PFSK-1 (cell line): ENCODE data around the gene ANO3.

ENCODE experiments used
- FOXP2 ChIP-seq: optimal IDR thresholded peaks from 2 replicates; pipeline ENCODE3; 2011; ENCODE audit warnings: borderline replicate concordance, control low read depth, inconsistent platforms; ENCODE audit not compliant: insufficient read depth; ENCODE audit errors: extremely low read length, extremely low read depth
- POLR2AphosphoS5 ChIP-seq: IDR thresholded peaks from 2 replicates; pipeline ENCODE4 v1.6.1; 2012; ENCODE audit warnings: low read depth, mild to moderate bottlenecking, control low read depth, low read length, moderate library complexity
- SIN3A ChIP-seq: IDR thresholded peaks from 2 replicates; pipeline ENCODE4 v1.6.1; 2012; ENCODE audit warnings: mild to moderate bottlenecking, low read length, moderate library complexity, borderline replicate concordance; ENCODE audit not compliant: insufficient read depth
- TAF1 ChIP-seq: IDR thresholded peaks from 2 replicates; pipeline ENCODE4 v1.6.1; 2012; ENCODE audit warnings: low read length, control low read depth, borderline replicate concordance; ENCODE audit not compliant: insufficient read depth
- TF ChIP-seq, protein P1 (sequence below), 2 experiments: IDR thresholded peaks; 2 replicates each; pipeline versions ENCODE4 v1.6.1 to v1.8.0; 2011 to 2012; ENCODE audit warnings: low read depth in 2 of 2, low read length in 2 of 2, control low read depth in 1 of 2, inconsistent platforms in 1 of 2, mild to moderate bottlenecking in 1 of 2, moderate library complexity in 1 of 2; ENCODE audit not compliant: insufficient read depth in 1 of 2

ANO3 gene

DNA sequence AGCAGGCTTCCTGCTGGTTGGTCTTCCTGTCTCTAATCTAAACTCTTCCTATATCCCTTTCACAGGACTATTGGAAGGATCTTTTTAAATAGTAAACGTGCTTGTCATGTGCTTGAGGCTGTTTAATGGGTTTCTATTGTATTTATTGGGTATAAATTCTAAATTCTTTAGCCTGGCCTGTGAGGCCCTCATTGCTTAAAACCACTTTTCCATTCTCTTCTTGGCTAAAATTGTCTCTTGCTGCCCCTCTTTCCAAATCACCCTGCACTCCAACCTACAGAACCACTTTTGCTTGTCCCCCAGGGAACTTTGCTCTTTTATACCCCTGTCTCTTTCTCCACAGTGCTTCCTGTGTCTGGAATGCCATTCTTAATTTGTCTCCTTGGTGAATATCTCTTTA lies 286.5 kb downstream of the ANO3 start:
- peak; percentile 52; the same call in 1 of the 2 replicates for TF ChIP-seq TAF1
- TF ChIP-seq, protein P1, sequence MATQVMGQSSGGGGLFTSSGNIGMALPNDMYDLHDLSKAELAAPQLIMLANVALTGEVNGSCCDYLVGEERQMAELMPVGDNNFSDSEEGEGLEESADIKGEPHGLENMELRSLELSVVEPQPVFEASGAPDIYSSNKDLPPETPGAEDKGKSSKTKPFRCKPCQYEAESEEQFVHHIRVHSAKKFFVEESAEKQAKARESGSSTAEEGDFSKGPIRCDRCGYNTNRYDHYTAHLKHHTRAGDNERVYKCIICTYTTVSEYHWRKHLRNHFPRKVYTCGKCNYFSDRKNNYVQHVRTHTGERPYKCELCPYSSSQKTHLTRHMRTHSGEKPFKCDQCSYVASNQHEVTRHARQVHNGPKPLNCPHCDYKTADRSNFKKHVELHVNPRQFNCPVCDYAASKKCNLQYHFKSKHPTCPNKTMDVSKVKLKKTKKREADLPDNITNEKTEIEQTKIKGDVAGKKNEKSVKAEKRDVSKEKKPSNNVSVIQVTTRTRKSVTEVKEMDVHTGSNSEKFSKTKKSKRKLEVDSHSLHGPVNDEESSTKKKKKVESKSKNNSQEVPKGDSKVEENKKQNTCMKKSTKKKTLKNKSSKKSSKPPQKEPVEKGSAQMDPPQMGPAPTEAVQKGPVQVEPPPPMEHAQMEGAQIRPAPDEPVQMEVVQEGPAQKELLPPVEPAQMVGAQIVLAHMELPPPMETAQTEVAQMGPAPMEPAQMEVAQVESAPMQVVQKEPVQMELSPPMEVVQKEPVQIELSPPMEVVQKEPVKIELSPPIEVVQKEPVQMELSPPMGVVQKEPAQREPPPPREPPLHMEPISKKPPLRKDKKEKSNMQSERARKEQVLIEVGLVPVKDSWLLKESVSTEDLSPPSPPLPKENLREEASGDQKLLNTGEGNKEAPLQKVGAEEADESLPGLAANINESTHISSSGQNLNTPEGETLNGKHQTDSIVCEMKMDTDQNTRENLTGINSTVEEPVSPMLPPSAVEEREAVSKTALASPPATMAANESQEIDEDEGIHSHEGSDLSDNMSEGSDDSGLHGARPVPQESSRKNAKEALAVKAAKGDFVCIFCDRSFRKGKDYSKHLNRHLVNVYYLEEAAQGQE (IDR thresholded peaks at IDR 0.05; ENCODE audit: insufficient read depth in 1 of 2, low read depth in 2 of 2, low read length in 2 of 2) = no peak

- TF ChIP-seq, protein P1 (IDR thresholded peaks at IDR 0.05; ENCODE audit: insufficient read depth in 1 of 2, low read depth in 2 of 2, low read length in 2 of 2) = no peak
- TF ChIP-seq TAF1 = no peak
- no peak for TF ChIP-seq POLR2AphosphoS5
- no peak for TF ChIP-seq FOXP2
Measured at GRCh38 chr11:26620282-26621045, 288.5 kb downstream of the ANO3 start.

- no peak for TF ChIP-seq FOXP2
- no peak for TF ChIP-seq POLR2AphosphoS5
- TF ChIP-seq, protein P1 (IDR thresholded peaks at IDR 0.05; ENCODE audit: insufficient read depth in 1 of 2, low read depth in 2 of 2, low read length in 2 of 2) = no peak
- no peak for TF ChIP-seq TAF1
- no peak for TF ChIP-seq SIN3A
Measured at GRCh38 chr11:26621132-26621531, 289.2 kb downstream of the ANO3 start.

GRCh38 chr11:26622181-26622580 lies 290.3 kb downstream of the ANO3 start:
- no peak for TF ChIP-seq TAF1
- TF ChIP-seq, protein P1 (IDR thresholded peaks at IDR 0.05; ENCODE audit: insufficient read depth in 1 of 2, low read depth in 2 of 2, low read length in 2 of 2) = no peak
- TF ChIP-seq SIN3A = no peak
- TF ChIP-seq POLR2AphosphoS5 = no peak
- TF ChIP-seq FOXP2 = no peak
